ENCODE data around the gene ACOT13. TPM values are rescaled to one million over a fixed set of nuclear protein-coding genes. Genes with fewer than 3 reads are reported as not detected.

Gene ACOT13
- polyA plus RNA-seq, 1 of the 3 experiments (the other 2 are of a cell fraction) = 18.0 TPM

DNA sequence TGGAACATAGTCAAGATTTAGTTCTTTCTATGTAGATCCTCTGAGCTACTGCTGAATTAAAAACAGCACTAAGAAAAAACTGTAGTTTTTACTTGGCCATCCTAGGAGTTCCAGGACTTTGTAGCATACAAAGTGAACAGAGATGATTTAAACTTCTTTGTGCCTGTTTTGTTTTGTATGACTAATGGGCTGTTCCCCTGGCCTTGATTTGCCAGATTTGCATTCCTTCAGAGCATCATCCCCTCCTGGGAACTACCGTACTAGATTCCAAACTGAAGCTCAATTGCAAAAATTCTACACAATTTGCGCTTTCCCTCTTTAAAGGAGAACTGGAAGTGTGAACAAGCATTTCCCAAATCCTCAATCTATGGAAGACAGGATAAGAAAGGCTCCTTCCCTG lies 23.1 kb downstream of the ACOT13 start (continued):
- no peak for TF ChIP-seq SIN3A (IDR thresholded peaks at IDR 0.05; ENCODE audit: borderline replicate concordance, low read depth, low read length)
- no peak for TF ChIP-seq TCF12 (IDR thresholded peaks at IDR 0.05)
- TF ChIP-seq TAF1 (IDR thresholded peaks at IDR 0.05; ENCODE audit: borderline replicate concordance, low read depth, low read length) = no peak
- TF ChIP-seq, protein P1, sequence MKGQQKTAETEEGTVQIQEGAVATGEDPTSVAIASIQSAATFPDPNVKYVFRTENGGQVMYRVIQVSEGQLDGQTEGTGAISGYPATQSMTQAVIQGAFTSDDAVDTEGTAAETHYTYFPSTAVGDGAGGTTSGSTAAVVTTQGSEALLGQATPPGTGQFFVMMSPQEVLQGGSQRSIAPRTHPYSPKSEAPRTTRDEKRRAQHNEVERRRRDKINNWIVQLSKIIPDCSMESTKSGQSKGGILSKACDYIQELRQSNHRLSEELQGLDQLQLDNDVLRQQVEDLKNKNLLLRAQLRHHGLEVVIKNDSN (IDR thresholded peaks at IDR 0.05; ENCODE audit: borderline replicate concordance, low read depth) = no peak
- no peak for TF ChIP-seq ELF1 (IDR thresholded peaks at IDR 0.05)
- TF ChIP-seq FOSL2 (IDR thresholded peaks at IDR 0.05; ENCODE audit: borderline replicate concordance, low read depth) = no peak
- TF ChIP-seq, protein P2, sequence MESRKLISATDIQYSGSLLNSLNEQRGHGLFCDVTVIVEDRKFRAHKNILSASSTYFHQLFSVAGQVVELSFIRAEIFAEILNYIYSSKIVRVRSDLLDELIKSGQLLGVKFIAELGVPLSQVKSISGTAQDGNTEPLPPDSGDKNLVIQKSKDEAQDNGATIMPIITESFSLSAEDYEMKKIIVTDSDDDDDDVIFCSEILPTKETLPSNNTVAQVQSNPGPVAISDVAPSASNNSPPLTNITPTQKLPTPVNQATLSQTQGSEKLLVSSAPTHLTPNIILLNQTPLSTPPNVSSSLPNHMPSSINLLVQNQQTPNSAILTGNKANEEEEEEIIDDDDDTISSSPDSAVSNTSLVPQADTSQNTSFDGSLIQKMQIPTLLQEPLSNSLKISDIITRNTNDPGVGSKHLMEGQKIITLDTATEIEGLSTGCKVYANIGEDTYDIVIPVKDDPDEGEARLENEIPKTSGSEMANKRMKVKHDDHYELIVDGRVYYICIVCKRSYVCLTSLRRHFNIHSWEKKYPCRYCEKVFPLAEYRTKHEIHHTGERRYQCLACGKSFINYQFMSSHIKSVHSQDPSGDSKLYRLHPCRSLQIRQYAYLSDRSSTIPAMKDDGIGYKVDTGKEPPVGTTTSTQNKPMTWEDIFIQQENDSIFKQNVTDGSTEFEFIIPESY (IDR thresholded peaks at IDR 0.05; ENCODE audit: borderline replicate concordance, low read depth) = no peak

DNA sequence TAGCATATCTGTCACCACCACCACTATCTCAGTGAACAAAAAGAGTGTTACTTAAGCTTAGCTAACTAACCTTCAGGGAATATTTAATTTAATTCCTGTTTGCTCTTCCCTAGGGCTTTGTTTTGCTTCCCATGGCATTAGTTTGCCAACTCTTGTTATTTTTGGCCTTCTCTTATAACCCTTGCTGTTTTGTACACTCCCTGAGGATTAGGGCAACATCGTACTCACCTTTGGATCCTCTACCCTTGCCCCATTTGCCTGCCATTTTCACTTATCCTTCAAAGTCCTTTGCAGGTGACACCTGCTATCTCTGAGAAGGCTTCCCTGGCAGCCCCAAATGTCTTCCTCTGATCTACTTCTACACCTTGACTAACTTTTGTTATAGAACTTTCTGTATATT lies 23.7 kb downstream of the ACOT13 start:
- Histone ChIP-seq H3K79me2 (ENCODE audit: insufficient read depth) (no peaks in the 10 kb centered on the region), H3K4me3 (ENCODE audit: low read depth in 2 of 2, low read length in 1 of 2) (no peak overlapping the region), H3K9ac (no peak overlapping the region), H3K4me2 (no peak overlapping the region), H4K20me1 (ENCODE audit: insufficient read depth) (no peaks in the 10 kb centered on the region), H3K9me3 (no peaks in the 10 kb centered on the region), H3K36me3 (replicated peaks in 1 of 2; ENCODE audit: control insufficient read depth in 1 of 2, insufficient read depth in 2 of 2, low read length in 1 of 2) (no peaks in the 10 kb centered on the region), H3K27me3 (ENCODE audit: insufficient read depth) (no peaks in the 10 kb centered on the region), H3K4me1 (ENCODE audit: control insufficient read depth in 1 of 2, insufficient read depth in 2 of 2, low read depth in 1 of 2, low read length in 1 of 2) (no peaks in the 10 kb centered on the region), H3K9me2 (no peaks in the 10 kb centered on the region), H3K27ac (ENCODE audit: low read depth in 2 of 2, low read length in 1 of 2) (no peak overlapping the region), H3F3A (replicated peaks; ENCODE audit: insufficient read depth) (no peaks in the 10 kb centered on the region), H2AFZ (ENCODE audit: low read depth) (no peak overlapping the region)
- 76% methylated on average over 1 of the region's 1 CpG for WGBS (ENCODE audit: low lambda C conversion rate)
- no peak for DNase-seq
- CTCF ChIA-PET = interaction anchor here (3.1 to 5.2 kb wide), 2 partner anchors 107 to 110 kb away, joined by 20 to 28 read pairs; no protein-coding TSS in a partner anchor
- POLR2A ChIA-PET = no interaction called here
- TF ChIP-seq SIN3A (IDR thresholded peaks at IDR 0.05; ENCODE audit: borderline replicate concordance, low read depth, low read length) (no peak), POLR2AphosphoS5 (IDR thresholded peaks at IDR 0.05; ENCODE audit: low read depth, low read length) (no peak), SMC3 (IDR thresholded peaks at IDR 0.05; ENCODE audit: low read depth, low read length) (no peak), TAF1 (IDR thresholded peaks at IDR 0.05; ENCODE audit: borderline replicate concordance, low read depth, low read length) (no peak)
- TF ChIP-seq, protein P3, sequence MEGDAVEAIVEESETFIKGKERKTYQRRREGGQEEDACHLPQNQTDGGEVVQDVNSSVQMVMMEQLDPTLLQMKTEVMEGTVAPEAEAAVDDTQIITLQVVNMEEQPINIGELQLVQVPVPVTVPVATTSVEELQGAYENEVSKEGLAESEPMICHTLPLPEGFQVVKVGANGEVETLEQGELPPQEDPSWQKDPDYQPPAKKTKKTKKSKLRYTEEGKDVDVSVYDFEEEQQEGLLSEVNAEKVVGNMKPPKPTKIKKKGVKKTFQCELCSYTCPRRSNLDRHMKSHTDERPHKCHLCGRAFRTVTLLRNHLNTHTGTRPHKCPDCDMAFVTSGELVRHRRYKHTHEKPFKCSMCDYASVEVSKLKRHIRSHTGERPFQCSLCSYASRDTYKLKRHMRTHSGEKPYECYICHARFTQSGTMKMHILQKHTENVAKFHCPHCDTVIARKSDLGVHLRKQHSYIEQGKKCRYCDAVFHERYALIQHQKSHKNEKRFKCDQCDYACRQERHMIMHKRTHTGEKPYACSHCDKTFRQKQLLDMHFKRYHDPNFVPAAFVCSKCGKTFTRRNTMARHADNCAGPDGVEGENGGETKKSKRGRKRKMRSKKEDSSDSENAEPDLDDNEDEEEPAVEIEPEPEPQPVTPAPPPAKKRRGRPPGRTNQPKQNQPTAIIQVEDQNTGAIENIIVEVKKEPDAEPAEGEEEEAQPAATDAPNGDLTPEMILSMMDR (IDR thresholded peaks at IDR 0.05) = no peak
- TF ChIP-seq, protein P4, sequence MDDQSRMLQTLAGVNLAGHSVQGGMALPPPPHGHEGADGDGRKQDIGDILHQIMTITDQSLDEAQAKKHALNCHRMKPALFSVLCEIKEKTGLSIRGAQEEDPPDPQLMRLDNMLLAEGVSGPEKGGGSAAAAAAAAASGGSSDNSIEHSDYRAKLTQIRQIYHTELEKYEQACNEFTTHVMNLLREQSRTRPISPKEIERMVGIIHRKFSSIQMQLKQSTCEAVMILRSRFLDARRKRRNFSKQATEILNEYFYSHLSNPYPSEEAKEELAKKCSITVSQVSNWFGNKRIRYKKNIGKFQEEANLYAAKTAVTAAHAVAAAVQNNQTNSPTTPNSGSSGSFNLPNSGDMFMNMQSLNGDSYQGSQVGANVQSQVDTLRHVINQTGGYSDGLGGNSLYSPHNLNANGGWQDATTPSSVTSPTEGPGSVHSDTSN (IDR thresholded peaks at IDR 0.05) = no peak

Measured in SK-N-SH (cell line).